Mucosa of stomach (tissue), 1 donor: ENCODE data around the gene GPR33.

ENCODE experiments used
- H3K27me3 ChIP-seq: one replicate; pipeline ENCODE4 v1.7.0; 2013; ENCODE audit warnings: mild to moderate bottlenecking, low read length; ENCODE audit not compliant: control insufficient read depth, insufficient read depth
- H3K36me3 ChIP-seq: one replicate; pipeline ENCODE4 v1.7.0; 2013; ENCODE audit warnings: low read length; ENCODE audit not compliant: control insufficient read depth, insufficient read depth
- H3K4me1 ChIP-seq: one replicate; pipeline ENCODE4 v1.7.0; 2013; ENCODE audit warnings: mild to moderate bottlenecking, low read length; ENCODE audit not compliant: control insufficient read depth, insufficient read depth
- H3K4me3 ChIP-seq: one replicate; pipeline ENCODE4 v1.7.0; 2013; ENCODE audit warnings: low read length
- H3K9ac ChIP-seq: one replicate; pipeline ENCODE4 v1.7.0; 2013; ENCODE audit warnings: mild to moderate bottlenecking, low read length, moderate library complexity
- H3K9me3 ChIP-seq: one replicate; pipeline ENCODE4 v1.7.0; 2013; ENCODE audit warnings: mild to moderate bottlenecking, low read length, moderate library complexity; ENCODE audit not compliant: control insufficient read depth
- donor health status: Pancreatic carcinoma.

GPR33 gene

GRCh38 chr14:31487886-31488285, at the start of gene GPR33:
Gene GPR33 (minus strand): TSS chr14:31488039. CDS start chr14:31483965, 4,074 bp downstream.
- no peaks in the 10 kb centered on the region for H3K27me3 ChIP-seq
- no peaks in the 10 kb centered on the region for H3K9me3 ChIP-seq
- H3K4me1 ChIP-seq, result no peaks in the 10 kb centered on the region
- H3K36me3 ChIP-seq, result no peaks in the 10 kb centered on the region
- H3K9ac ChIP-seq, result no peak within 1 kb of the TSS
- no peak within 1 kb of the TSS for H3K4me3 ChIP-seq

- Histone ChIP-seq H3K4me1 (no peaks in the 10 kb centered on the region), H3K36me3 (no peaks in the 10 kb centered on the region), H3K9me3 (no peaks in the 10 kb centered on the region), H3K9ac (no peak overlapping the region), H3K27me3 (no peaks in the 10 kb centered on the region), H3K4me3 (no peak overlapping the region)
These were observed 48.5 kb upstream of the GPR33 start for GRCh38 chr14:31536201-31536960.

GRCh38 chr14:31530136-31530535, 42.3 kb upstream of the GPR33 start:
- no peaks in the 10 kb centered on the region for H3K27me3 ChIP-seq

GRCh38 chr14:31529053-31529452, 41.2 kb upstream of the GPR33 start:
- no peaks in the 10 kb centered on the region for H3K9me3 ChIP-seq
- H3K36me3 ChIP-seq, result no peaks in the 10 kb centered on the region
- H3K27me3 ChIP-seq, result no peaks in the 10 kb centered on the region
- H3K4me1 ChIP-seq, result no peaks in the 10 kb centered on the region
- H3K9ac ChIP-seq, result no peak overlapping the region
- no peak overlapping the region for H3K4me3 ChIP-seq

More at GRCh38 chr14:31530136-31530535, 42.3 kb upstream of the GPR33 start:
- Histone ChIP-seq H3K9ac (no peak overlapping the region), H3K9me3 (no peaks in the 10 kb centered on the region), H3K36me3 (no peaks in the 10 kb centered on the region), H3K4me3 (no peak overlapping the region), H3K4me1 (no peaks in the 10 kb centered on the region)

- no peak overlapping the region for H3K4me3 ChIP-seq
- H3K27me3 ChIP-seq, result no peaks in the 10 kb centered on the region
- H3K4me1 ChIP-seq, result no peaks in the 10 kb centered on the region
- H3K36me3 ChIP-seq, result no peaks in the 10 kb centered on the region
- H3K9ac ChIP-seq, result no peak overlapping the region
- H3K9me3 ChIP-seq, result no peaks in the 10 kb centered on the region
These were observed 39.7 kb upstream of the GPR33 start for GRCh38 chr14:31527546-31527945.

GRCh38 chr14:31527087-31527486, 39.2 kb upstream of the GPR33 start:
- Histone ChIP-seq H3K27me3 (no peaks in the 10 kb centered on the region), H3K4me1 (no peaks in the 10 kb centered on the region), H3K36me3 (no peaks in the 10 kb centered on the region), H3K9ac (no peak overlapping the region), H3K9me3 (no peaks in the 10 kb centered on the region), H3K4me3 (no peak overlapping the region)

- Histone ChIP-seq H3K9ac (no peak overlapping the region), H3K4me3 (no peak overlapping the region), H3K4me1 (no peaks in the 10 kb centered on the region), H3K27me3 (no peaks in the 10 kb centered on the region), H3K36me3 (no peaks in the 10 kb centered on the region), H3K9me3 (no peaks in the 10 kb centered on the region)
These were observed 23.0 kb upstream of the GPR33 start for GRCh38 chr14:31510855-31511254.

- Histone ChIP-seq H3K9me3 (no peaks in the 10 kb centered on the region), H3K4me3 (no peak overlapping the region), H3K9ac (no peak overlapping the region), H3K36me3 (no peaks in the 10 kb centered on the region), H3K27me3 (no peaks in the 10 kb centered on the region), H3K4me1 (no peaks in the 10 kb centered on the region)
These were observed 22.4 kb upstream of the GPR33 start for GRCh38 chr14:31510222-31510621.

GRCh38 chr14:31508135-31508534, 20.3 kb upstream of the GPR33 start:
- no peaks in the 10 kb centered on the region for H3K9me3 ChIP-seq
- no peak overlapping the region for H3K9ac ChIP-seq
- H3K4me3 ChIP-seq, result no peak overlapping the region
- no peaks in the 10 kb centered on the region for H3K4me1 ChIP-seq
- no peaks in the 10 kb centered on the region for H3K27me3 ChIP-seq
- H3K36me3 ChIP-seq, result no peaks in the 10 kb centered on the region

GRCh38 chr14:31505411-31505810, 17.6 kb upstream of the GPR33 start:
- H3K4me3 ChIP-seq, result no peak overlapping the region
- H3K9ac ChIP-seq, result no peak overlapping the region
- no peaks in the 10 kb centered on the region for H3K36me3 ChIP-seq
- no peaks in the 10 kb centered on the region for H3K27me3 ChIP-seq
- no peaks in the 10 kb centered on the region for H3K9me3 ChIP-seq
- H3K4me1 ChIP-seq, result no peaks in the 10 kb centered on the region

GRCh38 chr14:31501870-31502269, 14.0 kb upstream of the GPR33 start:
- Histone ChIP-seq H3K4me1 (no peaks in the 10 kb centered on the region), H3K9ac (no peak overlapping the region), H3K36me3 (no peaks in the 10 kb centered on the region), H3K4me3 (no peak overlapping the region), H3K27me3 (no peaks in the 10 kb centered on the region), H3K9me3 (no peaks in the 10 kb centered on the region)

- Histone ChIP-seq H3K9me3 (no peaks in the 10 kb centered on the region), H3K27me3 (no peaks in the 10 kb centered on the region), H3K4me3 (no peak overlapping the region), H3K36me3 (no peaks in the 10 kb centered on the region), H3K4me1 (no peaks in the 10 kb centered on the region), H3K9ac (no peak overlapping the region)
These were observed 5.1 kb upstream of the GPR33 start for GRCh38 chr14:31492759-31493498.
